AG20443 (cell line): ENCODE data around the gene MYO5A.

ENCODE experiments used
- DNase-seq: peaks from one replicate; pipeline ENCODE4 v3.0.0; 2012; ENCODE audit warnings: low spot score, mixed read lengths

MYO5A gene

DNA sequence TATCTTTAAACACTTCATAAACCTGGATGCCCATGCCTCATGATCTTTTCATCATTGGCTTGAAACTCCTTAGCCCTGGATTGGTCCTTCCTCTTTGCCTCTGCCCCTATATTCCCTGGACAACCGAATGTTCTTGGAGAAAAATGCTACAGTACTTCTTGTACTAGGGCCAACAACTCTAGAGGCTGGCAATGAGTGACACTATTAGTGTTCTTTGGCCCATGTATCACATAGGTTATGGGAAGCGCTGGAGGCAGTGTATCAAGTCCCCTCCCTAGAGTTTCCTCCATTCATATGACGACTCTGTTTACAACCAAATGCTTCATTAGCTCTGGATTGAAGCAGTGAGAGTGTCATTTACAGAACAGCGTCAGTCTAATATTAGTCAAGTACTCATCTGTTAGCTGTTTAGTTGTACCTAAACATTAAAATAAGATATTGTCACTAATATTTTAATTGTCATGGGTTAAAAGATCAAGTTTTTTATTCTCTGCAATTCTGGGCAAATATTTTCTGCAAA, 166.6 kb downstream of the MYO5A start:
- no peak for DNase-seq

DNA sequence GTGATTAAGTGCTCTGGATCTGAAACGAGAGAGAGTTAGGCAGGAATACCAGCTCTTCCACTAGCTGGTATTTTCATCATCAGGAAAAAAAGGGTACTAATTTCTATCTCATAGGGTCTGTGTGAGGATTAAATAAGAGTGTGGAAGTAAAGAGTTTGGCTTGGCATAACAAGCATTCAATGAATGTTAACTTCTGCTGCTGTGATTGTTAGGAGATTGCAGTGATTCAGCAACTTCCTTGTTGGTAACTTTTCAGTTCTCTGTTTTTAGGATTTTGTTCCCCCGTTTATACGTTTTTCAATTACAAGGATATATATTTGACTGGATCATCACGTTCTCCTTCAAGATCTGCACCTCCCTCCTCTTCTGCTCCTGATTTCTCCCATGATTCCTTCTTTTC, 167.2 kb downstream of the MYO5A start:
- no peak for DNase-seq

DNA sequence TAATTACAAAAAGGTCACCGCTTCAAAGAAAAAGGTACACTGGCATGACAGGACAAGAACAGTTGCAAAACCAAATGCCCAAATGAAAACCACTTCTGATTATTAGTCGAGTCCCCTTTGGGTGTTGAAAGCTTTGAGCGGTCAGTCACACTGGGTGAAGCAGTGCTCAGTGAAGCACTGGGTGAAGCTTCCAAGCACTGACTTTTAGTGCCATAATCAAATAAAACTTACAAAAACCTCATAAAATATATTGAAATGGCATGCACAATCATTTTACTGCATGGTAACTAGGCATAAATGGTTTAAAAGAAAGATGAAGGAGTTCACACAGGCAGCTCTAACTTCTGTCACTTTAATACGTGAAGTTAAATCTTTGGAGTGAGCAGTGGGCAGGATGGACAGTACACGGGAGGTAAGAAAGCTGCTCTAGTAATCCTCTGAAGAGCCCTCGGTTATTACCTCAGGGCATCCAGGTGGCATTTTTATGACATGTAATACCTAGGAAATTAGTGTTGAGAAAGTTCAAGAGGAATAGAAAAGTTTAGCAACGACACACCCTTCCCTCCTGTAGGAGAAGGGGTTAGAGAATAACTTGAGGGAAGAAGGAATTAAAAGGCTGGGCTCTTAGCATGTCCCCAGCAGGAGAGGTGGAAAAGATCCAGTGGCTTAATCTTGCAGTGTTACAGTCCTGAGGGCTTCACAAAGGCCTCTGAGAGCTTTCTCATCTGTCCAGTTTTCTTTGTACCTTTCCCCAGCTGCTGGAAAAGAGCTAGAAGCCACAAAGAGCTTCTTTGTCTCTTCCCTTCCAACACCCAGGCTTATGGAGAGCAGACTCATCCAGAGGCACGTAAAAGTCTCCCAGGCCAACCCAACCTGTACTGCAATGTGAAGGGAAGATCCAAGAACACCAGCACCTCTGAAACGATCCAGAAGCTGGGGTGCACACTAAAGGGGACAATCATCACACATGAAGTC, 168.2 kb downstream of the MYO5A start:
- DNase-seq: no peak

- DNase-seq: no peak
Observed at GRCh38 chr15:52359722-52360121, 169.0 kb downstream of the MYO5A start.

DNA sequence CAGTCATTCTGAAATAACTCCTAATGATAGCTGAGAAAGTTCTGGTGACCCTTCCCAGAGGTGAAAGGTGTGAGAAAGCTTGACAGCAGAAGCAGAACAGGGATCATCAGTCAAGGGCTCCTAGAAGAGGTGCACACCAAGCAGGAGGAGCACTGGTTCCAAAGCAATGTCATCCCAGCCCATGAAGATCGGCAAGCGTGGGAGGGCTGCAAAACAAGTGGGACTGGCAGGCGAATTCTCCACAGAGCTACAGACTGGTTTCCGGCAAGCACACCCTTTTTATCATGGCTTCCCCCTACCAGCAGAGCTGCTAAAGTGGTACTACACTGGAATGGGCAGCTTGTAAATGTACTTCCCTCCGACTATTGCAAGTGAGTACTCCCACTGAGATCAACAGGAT, 170.7 kb downstream of the MYO5A start:
- DNase-seq: no peak

GRCh38 chr15:52352086-52352485, 176.6 kb downstream of the MYO5A start:
- no peak for DNase-seq

DNA sequence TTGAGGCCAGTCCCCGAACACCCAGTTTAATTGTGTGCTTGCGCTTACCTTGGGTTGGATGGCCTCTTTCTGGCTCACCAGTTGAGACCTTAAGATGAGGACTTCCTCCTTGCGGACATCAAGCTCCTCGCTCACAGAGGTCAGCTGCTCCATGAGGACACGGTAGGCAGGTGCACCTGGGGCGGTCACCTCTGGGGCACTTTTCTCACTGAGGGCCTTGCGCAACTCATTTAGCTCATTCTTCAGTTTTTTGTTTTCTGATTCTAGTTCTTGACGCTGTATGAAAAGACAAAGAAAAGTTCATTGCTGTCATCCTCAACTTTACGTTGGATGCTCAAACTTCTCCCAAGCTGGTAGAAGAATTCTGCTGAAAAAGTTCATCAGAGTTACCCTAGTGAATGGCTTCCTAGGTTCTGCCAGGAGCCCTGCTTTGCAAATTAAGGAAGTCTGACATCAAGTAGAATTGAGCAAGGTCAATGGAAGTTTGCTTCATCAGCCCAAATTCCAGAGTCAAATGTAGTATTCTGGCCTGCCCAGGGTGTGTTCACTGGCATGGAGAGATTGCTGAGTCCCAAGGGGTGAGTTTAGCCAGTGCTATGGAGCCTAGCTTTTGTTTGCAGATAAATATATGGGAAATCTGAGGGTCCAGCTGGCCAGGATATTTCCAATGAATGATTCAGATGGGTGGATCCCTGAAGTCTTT, 177.3 kb downstream of the MYO5A start:
- peak; percentile 67 for DNase-seq

- no peak for DNase-seq
Observed at GRCh38 chr15:52350423-52350822, 178.3 kb downstream of the MYO5A start.

- peak; percentile 39 for DNase-seq
Observed at GRCh38 chr15:52349052-52349700, 179.5 kb downstream of the MYO5A start.

DNA sequence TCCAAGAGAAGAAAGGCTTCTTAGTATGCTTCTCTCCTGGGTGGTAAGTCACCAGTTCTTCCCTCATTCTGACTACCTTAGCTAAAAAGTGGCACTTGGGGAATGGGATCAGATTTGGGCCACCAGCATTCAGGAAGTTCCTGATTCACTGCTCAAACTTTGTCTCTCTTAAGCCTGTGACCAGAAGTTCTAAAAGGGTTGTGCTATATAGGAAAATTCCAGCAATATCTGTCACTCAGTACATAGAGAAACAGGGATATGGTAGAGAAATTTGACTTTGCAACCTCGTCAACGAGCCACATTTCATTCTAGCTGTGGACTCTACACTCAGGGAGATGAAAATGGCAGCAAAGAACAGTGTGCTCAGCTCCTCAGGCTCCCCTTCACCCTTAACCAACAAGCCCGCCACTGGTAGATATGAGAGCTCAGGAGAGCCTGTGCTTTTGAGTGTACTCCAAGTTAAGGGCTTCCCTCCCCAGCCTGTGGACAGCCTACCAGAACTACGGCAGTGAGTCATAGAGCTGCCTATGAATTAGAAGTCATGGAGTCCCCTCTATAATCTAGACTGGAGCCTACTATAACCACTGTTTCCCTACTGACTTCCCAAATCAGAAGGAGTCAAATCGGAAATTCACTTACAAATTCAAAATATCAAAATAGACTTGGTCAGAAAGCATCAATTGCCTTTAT, 180.5 kb downstream of the MYO5A start:
- peak; percentile 23 for DNase-seq

GRCh38 chr15:52344592-52344991, 184.1 kb downstream of the MYO5A start:
- DNase-seq: no peak

GRCh38 chr15:52343831-52344230, 184.8 kb downstream of the MYO5A start:
- peak; percentile 29 for DNase-seq

- no peak for DNase-seq
Observed at GRCh38 chr15:52340093-52340492, 188.6 kb downstream of the MYO5A start.

- no peak for DNase-seq
Observed at GRCh38 chr15:52338891-52339290, 189.8 kb downstream of the MYO5A start.

DNA sequence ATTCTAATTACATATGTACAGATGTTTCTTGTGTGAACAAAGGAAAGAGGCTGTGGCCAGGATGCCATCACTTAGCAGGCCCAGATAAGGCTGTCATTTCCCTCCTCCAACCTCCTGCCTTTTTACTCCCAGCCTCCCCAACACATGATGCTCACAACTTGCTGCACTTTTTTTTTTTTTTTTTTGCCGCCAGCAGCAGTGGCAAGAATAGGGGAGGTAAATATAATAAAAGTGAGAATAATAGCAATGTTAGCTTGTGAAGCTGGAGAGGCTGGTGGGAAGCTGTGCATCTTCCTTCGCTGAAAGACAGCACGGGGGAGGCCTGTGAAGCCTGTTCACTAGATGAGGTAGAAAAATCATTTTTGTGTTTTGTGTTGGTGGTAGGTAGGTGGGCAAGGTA, 190.6 kb downstream of the MYO5A start:
- DNase-seq: no peak

DNA sequence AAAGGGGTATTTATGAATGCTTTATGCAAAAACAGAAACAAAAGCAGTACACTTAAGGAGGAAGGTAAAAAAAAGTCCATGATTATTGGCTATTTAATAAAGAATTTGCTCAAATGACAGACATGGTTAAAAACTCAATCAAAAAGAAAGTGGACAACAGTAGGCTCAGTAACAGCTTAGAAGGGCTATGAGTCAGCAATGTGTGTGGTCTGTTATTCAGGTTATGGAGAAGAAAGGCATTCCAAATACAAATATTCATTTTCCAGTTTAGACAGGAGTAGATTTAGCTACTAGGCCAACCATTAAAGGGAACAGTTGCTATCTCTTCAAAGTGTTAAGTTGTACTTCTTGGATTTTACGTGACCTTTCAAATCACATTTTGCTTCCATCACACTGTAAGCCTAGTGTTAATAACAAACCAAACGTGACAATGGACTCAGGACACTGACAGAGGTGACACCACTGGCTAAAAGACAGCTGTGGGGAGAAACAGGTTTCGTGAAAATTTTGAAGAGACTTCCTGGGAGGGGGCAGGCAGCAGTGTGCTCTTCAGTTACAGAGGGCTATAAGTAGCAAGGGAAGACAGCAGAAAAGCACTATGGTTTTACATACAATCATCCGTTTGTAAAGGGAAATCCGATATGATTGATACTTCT, 191.4 kb downstream of the MYO5A start:
- peak; percentile 53 for DNase-seq

GRCh38 chr15:52336529-52336928, 192.2 kb downstream of the MYO5A start:
- no peak for DNase-seq

DNA sequence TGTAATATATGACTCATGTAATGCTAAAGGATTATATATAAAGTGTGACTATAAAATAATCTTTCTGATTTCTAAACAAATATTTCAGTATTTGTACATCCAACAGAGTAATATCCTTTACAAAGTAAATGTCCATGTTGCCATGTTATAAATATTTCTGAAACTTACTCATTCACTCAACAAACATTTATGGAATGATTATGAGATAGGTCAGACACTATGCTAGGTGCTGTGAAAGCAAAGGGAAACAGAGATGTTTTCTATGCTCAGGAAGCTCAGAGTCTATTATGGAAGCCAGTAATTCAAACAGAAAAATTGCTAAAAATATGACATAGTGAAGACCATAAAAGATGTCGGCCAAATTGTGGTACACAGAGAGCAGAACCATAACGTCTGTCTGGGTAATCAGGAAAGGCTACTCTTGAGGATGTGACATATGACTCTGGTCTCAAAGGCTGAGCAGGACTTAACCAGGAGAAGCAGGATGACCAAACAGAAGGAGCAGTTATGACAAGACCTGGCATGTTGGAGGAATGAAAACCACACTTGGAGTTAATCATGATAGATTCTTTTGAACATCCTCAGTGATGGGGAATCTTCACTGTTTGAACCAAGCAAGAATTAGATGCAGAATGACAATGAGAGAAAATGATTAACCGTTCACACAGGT, 194.1 kb downstream of the MYO5A start:
- DNase-seq: peak; percentile 34

DNA sequence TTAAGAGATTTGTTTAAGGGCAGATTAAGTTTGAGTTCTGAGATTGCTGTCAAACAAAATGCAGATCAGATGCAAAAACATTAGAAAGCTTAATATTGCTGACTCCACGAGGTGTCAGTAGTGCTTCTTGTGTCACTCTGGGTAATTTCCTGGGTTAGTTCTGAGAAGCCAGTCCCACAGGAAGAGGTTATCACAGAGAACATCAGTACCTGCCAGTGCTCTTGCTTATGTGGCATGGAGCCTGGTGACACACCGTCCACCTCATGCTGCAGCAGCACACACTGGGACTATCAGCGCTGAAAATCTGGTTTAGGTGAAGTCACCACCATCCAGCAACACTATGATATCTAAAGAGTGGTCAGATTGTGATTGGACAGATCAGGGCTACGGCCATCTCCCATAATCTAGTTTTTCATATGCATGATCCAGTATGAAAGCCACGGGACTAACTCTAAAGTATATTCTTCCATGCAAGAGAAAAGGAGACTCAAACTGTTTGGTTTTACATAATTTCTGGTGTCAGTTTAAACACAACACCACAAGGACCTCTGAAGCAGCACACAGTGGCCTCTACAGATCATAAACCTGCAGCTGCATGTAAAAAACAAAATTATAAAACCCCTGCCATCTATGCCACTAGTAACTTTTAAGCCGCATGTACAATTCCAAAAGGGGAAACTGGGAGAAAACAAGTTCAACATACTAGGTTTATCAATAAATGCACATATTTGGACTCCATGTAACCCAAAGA, 197.0 kb downstream of the MYO5A start:
- peak; percentile 52 for DNase-seq

GRCh38 chr15:52329987-52330386, 198.7 kb downstream of the MYO5A start:
- no peak for DNase-seq
